ENCODE results near the gene HESX1.

DNA sequence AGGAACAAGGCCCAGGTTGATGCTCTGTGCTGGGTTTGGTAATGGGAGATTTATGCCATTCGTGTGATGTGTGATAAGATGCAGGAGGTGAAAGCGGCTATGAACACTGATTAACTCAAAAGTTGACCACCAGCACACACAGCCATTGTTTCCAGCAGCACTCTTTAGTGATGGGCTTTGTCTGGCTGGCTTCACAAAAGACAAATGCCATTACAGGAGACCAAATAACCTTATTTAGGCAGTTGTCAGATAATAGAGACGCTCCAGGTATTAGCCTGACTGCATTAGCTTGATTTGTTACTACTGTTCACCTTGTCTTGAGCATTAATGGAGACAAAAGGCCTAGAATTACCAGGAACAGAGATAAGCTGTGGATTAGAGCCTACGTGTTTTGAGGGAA is 5.1 kb downstream of the HESX1 start:
- TF ChIP-seq EZH2 (IDR thresholded peaks at IDR 0.05; ENCODE audit: insufficient read depth, poor library complexity, severe bottlenecking) (no peak), EZH2phosphoT487 (IDR thresholded peaks at IDR 0.05; ENCODE audit: insufficient read depth, low read depth) (no peak)

Measured in GM23248 (cell line).